Hepatocyte (in vitro differentiated cells): ENCODE data around the gene PYROXD2. TPM values are rescaled to one million over a fixed set of nuclear protein-coding genes. Genes with fewer than 3 reads are reported as not detected.

Source experiments
- DNase-seq: peaks from one replicate; pipeline ENCODE4 v3.0.0-alpha.2; 2016; ENCODE audit warnings: low spot score
- H2AFZ ChIP-seq: fragments of 200-600 bp; sonication (generic); 2 replicates; pipeline ENCODE4 v1.6.0; 2016; ENCODE audit warnings: antibody characterized with exemption, mild to moderate bottlenecking
- H3K27ac ChIP-seq: fragments of 200-600 bp; sonication (generic); 2 replicates; pipeline ENCODE4 v1.5.1; 2016; ENCODE audit warnings: mild to moderate bottlenecking
- H3K27me3 ChIP-seq: fragments of 200-600 bp; sonication (generic); 2 replicates; pipeline ENCODE4 v1.6.1; 2016
- H3K36me3 ChIP-seq: fragments of 200-600 bp; sonication (generic); replicated peaks from 2 replicates; pipeline ENCODE4 v1.5.1; 2016; ENCODE audit warnings: low read depth; ENCODE audit not compliant: insufficient read depth
- H3K4me1 ChIP-seq: fragments of 200-600 bp; sonication (generic); 2 replicates; pipeline ENCODE4 v1.5.1; 2016; ENCODE audit warnings: mild to moderate bottlenecking, moderate library complexity; ENCODE audit not compliant: insufficient read depth
- H3K4me2 ChIP-seq: fragments of 200-600 bp; sonication (generic); 2 replicates; pipeline ENCODE4 v1.6.0; 2016
- H3K4me3 ChIP-seq: fragments of 200-600 bp; sonication (generic); 2 replicates; pipeline ENCODE4 v1.5.1; 2016; ENCODE audit warnings: mild to moderate bottlenecking
- H3K79me2 ChIP-seq: fragments of 200-600 bp; sonication (generic); 2 replicates; pipeline ENCODE4 v1.6.0; 2017; ENCODE audit warnings: mild to moderate bottlenecking
- H3K9me2 ChIP-seq: fragments of 200-600 bp; sonication (generic); replicated peaks from 2 replicates; pipeline ENCODE4 v1.6.0; 2017; ENCODE audit warnings: mild to moderate bottlenecking; ENCODE audit not compliant: insufficient read depth
- H3K9me3 ChIP-seq: fragments of 200-600 bp; sonication (generic); 2 replicates; pipeline ENCODE4 v1.5.1; 2016; ENCODE audit warnings: low read depth, mild to moderate bottlenecking
- H4K20me1 ChIP-seq: fragments of 200-600 bp; sonication (generic); 2 replicates; pipeline ENCODE4 v1.6.0; 2016; ENCODE audit warnings: mild to moderate bottlenecking; ENCODE audit not compliant: insufficient read depth, poor library complexity, severe bottlenecking
- CTCF ChIP-seq: fragments of 200-600 bp; sonication (generic); IDR thresholded peaks from 2 replicates; pipeline ENCODE4 v1.5.1; 2016; ENCODE audit warnings: antibody characterized with exemption, mild to moderate bottlenecking; ENCODE audit not compliant: poor library complexity
- EZH2 ChIP-seq: fragments of 200-600 bp; sonication (generic); IDR thresholded peaks from 2 replicates; pipeline ENCODE4 v1.6.1; 2016; ENCODE audit warnings: antibody characterized with exemption, mild to moderate bottlenecking, borderline replicate concordance
- EZH2phosphoT487 ChIP-seq: fragments of 200-600 bp; sonication (generic); IDR thresholded peaks from one replicate; pipeline ENCODE4 v1.6.1; 2018; ENCODE audit warnings: antibody characterized with exemption, mild to moderate bottlenecking, low read depth, moderate library complexity; ENCODE audit not compliant: unreplicated experiment, severe bottlenecking
- WGBS: methylation state at CpG from one replicate; pipeline ENCODE4 v1.1.6; 2016; ENCODE audit warnings: low lambda C conversion rate; ENCODE audit errors: missing lambda C conversion rate; 5-methylcytosine and 5-hydroxymethylcytosine counted together
- polyA plus RNA-seq: library from polyadenylated mRNA; unstranded; fragments of >200 nt; fragmentation: Nextera tagmentation; extraction: Ambion mirVana; gene quantifications from 2 replicates; pipeline ENCODE4 v1.2.1, GENCODE V29; 2016
- total RNA-seq: library from RNA; depleted of rRNA; stranded (reverse); fragments of >200 nt; gene quantifications from 2 replicates; pipeline ENCODE4 v1.2.3, GENCODE V29; 2014

PYROXD2 gene
- total and polyA plus RNA-seq, 2 experiments from 2014 or later = 9.7 to 11.6 TPM

- peaks cover 11% of the 10 kb centered on the region for H3K36me3 ChIP-seq
- no peak for DNase-seq
- no peaks in the 10 kb centered on the region for H3K9me2 ChIP-seq
- H3K27me3 ChIP-seq = no peaks in the 10 kb centered on the region
- no peak overlapping the region for H3K4me2 ChIP-seq
- H3K9me3 ChIP-seq = peaks cover 3% of the 10 kb centered on the region
- TF ChIP-seq CTCF = no peak
- no peaks in the 10 kb centered on the region for H4K20me1 ChIP-seq
- H3K27ac ChIP-seq = no peak overlapping the region
- 98% methylated on average over 22 of the region's 22 CpGs for WGBS
- no peak overlapping the region for H3K4me3 ChIP-seq
- no peak overlapping the region for H2AFZ ChIP-seq
- H3K79me2 ChIP-seq = no peaks in the 10 kb centered on the region
- peaks cover under 1% of the 10 kb centered on the region for H3K4me1 ChIP-seq
Observed at GRCh38 chr10:98429320-98430072, 14.5 kb upstream of the PYROXD2 start.

GRCh38 chr10:98427011-98427515, 12.1 kb upstream of the PYROXD2 start:
- Histone ChIP-seq H3K27me3 (no peaks in the 10 kb centered on the region), H3K9me3 (peaks cover 1% of the 10 kb centered on the region), H3K36me3 (peaks cover 3% of the 10 kb centered on the region), H2AFZ (no peak overlapping the region), H3K9me2 (no peaks in the 10 kb centered on the region), H4K20me1 (no peaks in the 10 kb centered on the region), H3K4me3 (no peak overlapping the region), H3K4me1 (peaks cover 6% of the 10 kb centered on the region), H3K4me2 (no peak overlapping the region), H3K27ac (no peak overlapping the region), H3K79me2 (no peaks in the 10 kb centered on the region)
- WGBS = 99% methylated on average over 7 of the region's 7 CpGs
- DNase-seq = no peak
- TF ChIP-seq EZH2 (no peak), EZH2phosphoT487 (no peak), CTCF (no peak)

GRCh38 chr10:98425511-98426352, 10.8 kb upstream of the PYROXD2 start:
- Histone ChIP-seq H3K27me3 (no peaks in the 10 kb centered on the region), H3K9me2 (no peaks in the 10 kb centered on the region), H3K36me3 (no peaks in the 10 kb centered on the region), H4K20me1 (no peaks in the 10 kb centered on the region), H3K27ac (no peak overlapping the region), H3K79me2 (no peaks in the 10 kb centered on the region), H3K4me3 (no peak overlapping the region), H3K9me3 (no peaks in the 10 kb centered on the region), H3K4me1 (peaks cover 6% of the 10 kb centered on the region), H2AFZ (no peak overlapping the region), H3K4me2 (no peak overlapping the region)
- DNase-seq = peak; percentile 53
- 92% methylated on average over 21 of the region's 21 CpGs for WGBS
- TF ChIP-seq EZH2 (no peak), CTCF (peak; percentile 46), EZH2phosphoT487 (no peak)
